HEK293 (cell line): Measurements from ENCODE around the gene CYREN.

Experiments used
- CTCF ChIP-seq: fragments of 450-650 bp; formaldehyde crosslinking; IDR thresholded peaks from 2 replicates; pipeline ENCODE4 v1.5.1; 2016; ENCODE audit warnings: missing biosample characterization, missing genetic modification characterization
- REPIN1 ChIP-seq: fragments of 450-650 bp; formaldehyde crosslinking; IDR thresholded peaks from 2 replicates; pipeline ENCODE4 v1.5.1; 2017; ENCODE audit warnings: missing biosample characterization, missing genetic modification characterization, low read depth
- YY1 ChIP-seq: fragments of 450-650 bp; formaldehyde crosslinking; IDR thresholded peaks from 2 replicates; pipeline ENCODE4 v1.5.1; 2018; ENCODE audit warnings: missing biosample characterization, missing genetic modification characterization
- ZNF140 ChIP-seq: fragments of 450-650 bp; formaldehyde crosslinking; IDR thresholded peaks from 2 replicates; pipeline ENCODE4 v1.5.1; 2016; ENCODE audit warnings: missing biosample characterization, missing genetic modification characterization
- ZNF24 ChIP-seq: fragments of 450-650 bp; formaldehyde crosslinking; IDR thresholded peaks from 2 replicates; pipeline ENCODE4 v1.5.1; 2016; ENCODE audit warnings: missing biosample characterization, missing genetic modification characterization
- ZNF514 ChIP-seq: fragments of 450-650 bp; formaldehyde crosslinking; IDR thresholded peaks from 2 replicates; pipeline ENCODE4 v1.5.1; 2016; ENCODE audit warnings: missing biosample characterization, missing genetic modification characterization
- ZNF624 ChIP-seq: fragments of 450-650 bp; formaldehyde crosslinking; IDR thresholded peaks from 2 replicates; pipeline ENCODE4 v1.5.1; 2017; ENCODE audit warnings: missing biosample characterization, missing genetic modification characterization
- ZNF837 ChIP-seq: fragments of 450-650 bp; formaldehyde crosslinking; IDR thresholded peaks from 2 replicates; pipeline ENCODE4 v1.5.1; 2016; ENCODE audit warnings: missing biosample characterization, missing genetic modification characterization

GRCh38 chr7:135167365-135167917, 3.1 kb downstream of the CYREN start:
- TF ChIP-seq REPIN1 (tag by site-specific recombination) = no peak
- no peak for TF ChIP-seq ZNF140 (tag by site-specific recombination)
- TF ChIP-seq ZNF624 (tag by site-specific recombination) = no peak
- TF ChIP-seq ZNF24 (tag by site-specific recombination) = no peak
- no peak for TF ChIP-seq YY1
- no peak for TF ChIP-seq ZNF837 (tag by site-specific recombination)
- TF ChIP-seq CTCF (tag by site-specific recombination) = no peak
- TF ChIP-seq ZNF514 (tag by site-specific recombination) = no peak
